Ishikawa (cell line): Measurements from ENCODE around the gene RNF146.

ENCODE experiments used
- CEBPB ChIP-seq: IDR thresholded peaks from 2 replicates; pipeline ENCODE4 v1.6.1; 2012
- CREB1 ChIP-seq: IDR thresholded peaks from 2 replicates; pipeline ENCODE4 v1.6.1; 2012; ENCODE audit warnings: low read depth
- EGR1 ChIP-seq: IDR thresholded peaks from 2 replicates; pipeline ENCODE4 v1.6.1; 2012
- EP300 ChIP-seq: IDR thresholded peaks from 2 replicates; pipeline ENCODE4 v1.6.1; 2012; ENCODE audit warnings: borderline replicate concordance
- FOXM1 ChIP-seq: IDR thresholded peaks from 2 replicates; pipeline ENCODE4 v1.6.1; 2012; ENCODE audit warnings: low read depth, borderline replicate concordance
- NFIC ChIP-seq: IDR thresholded peaks from 2 replicates; pipeline ENCODE4 v1.6.1; 2012
- RAD21 ChIP-seq: IDR thresholded peaks from 2 replicates; pipeline ENCODE4 v1.6.1; 2012; ENCODE audit warnings: low read depth
- TAF1 ChIP-seq: IDR thresholded peaks from 2 replicates; pipeline ENCODE4 v1.6.1; 2012; ENCODE audit warnings: low read depth, mild to moderate bottlenecking
- TCF12 ChIP-seq: IDR thresholded peaks from 2 replicates; pipeline ENCODE4 v1.6.1; 2012; ENCODE audit warnings: low read depth
- TEAD4 ChIP-seq: IDR thresholded peaks from 2 replicates; pipeline ENCODE4 v1.6.1; 2012
- USF1 ChIP-seq: IDR thresholded peaks from 2 replicates; pipeline ENCODE4 v1.6.1; 2012
- YY1 ChIP-seq: IDR thresholded peaks from 2 replicates; pipeline ENCODE4 v1.6.1; 2012; ENCODE audit warnings: low read depth
- ZBTB7A ChIP-seq: IDR thresholded peaks from 2 replicates; pipeline ENCODE4 v1.6.1; 2012; ENCODE audit warnings: low read depth
- TF ChIP-seq, protein P1 (sequence below): IDR thresholded peaks from 2 replicates; pipeline ENCODE4 v1.6.1; 2012
- TF ChIP-seq, protein P2 (sequence below): IDR thresholded peaks from 2 replicates; pipeline ENCODE4 v1.6.1; 2012; ENCODE audit warnings: low read depth, mild to moderate bottlenecking

Gene RNF146

DNA sequence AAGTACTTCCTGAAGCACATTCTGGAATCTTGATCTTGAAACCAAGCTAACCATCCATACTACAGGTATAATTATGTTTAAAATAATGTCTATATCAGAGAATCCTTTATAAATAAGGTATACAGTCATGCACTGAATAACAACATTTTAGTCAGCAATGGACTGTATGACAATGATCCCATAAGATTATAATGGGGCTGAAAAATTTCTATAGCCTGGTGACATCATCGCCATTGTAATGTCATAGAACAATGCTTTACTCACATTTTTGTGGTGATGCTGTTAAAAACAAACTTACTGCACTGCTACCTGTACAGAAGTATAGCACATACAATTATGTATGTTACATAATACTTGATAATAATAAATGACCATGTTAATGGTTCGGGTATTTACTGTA is 31.8 kb downstream of the RNF146 start:
- TF ChIP-seq NFIC: no peak
- no peak for TF ChIP-seq TAF1
- TF ChIP-seq, protein P1, sequence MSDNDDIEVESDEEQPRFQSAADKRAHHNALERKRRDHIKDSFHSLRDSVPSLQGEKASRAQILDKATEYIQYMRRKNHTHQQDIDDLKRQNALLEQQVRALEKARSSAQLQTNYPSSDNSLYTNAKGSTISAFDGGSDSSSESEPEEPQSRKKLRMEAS: no peak
- TF ChIP-seq, protein P2, sequence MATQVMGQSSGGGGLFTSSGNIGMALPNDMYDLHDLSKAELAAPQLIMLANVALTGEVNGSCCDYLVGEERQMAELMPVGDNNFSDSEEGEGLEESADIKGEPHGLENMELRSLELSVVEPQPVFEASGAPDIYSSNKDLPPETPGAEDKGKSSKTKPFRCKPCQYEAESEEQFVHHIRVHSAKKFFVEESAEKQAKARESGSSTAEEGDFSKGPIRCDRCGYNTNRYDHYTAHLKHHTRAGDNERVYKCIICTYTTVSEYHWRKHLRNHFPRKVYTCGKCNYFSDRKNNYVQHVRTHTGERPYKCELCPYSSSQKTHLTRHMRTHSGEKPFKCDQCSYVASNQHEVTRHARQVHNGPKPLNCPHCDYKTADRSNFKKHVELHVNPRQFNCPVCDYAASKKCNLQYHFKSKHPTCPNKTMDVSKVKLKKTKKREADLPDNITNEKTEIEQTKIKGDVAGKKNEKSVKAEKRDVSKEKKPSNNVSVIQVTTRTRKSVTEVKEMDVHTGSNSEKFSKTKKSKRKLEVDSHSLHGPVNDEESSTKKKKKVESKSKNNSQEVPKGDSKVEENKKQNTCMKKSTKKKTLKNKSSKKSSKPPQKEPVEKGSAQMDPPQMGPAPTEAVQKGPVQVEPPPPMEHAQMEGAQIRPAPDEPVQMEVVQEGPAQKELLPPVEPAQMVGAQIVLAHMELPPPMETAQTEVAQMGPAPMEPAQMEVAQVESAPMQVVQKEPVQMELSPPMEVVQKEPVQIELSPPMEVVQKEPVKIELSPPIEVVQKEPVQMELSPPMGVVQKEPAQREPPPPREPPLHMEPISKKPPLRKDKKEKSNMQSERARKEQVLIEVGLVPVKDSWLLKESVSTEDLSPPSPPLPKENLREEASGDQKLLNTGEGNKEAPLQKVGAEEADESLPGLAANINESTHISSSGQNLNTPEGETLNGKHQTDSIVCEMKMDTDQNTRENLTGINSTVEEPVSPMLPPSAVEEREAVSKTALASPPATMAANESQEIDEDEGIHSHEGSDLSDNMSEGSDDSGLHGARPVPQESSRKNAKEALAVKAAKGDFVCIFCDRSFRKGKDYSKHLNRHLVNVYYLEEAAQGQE: no peak
- TF ChIP-seq FOXM1: no peak
- TF ChIP-seq CEBPB: no peak

DNA sequence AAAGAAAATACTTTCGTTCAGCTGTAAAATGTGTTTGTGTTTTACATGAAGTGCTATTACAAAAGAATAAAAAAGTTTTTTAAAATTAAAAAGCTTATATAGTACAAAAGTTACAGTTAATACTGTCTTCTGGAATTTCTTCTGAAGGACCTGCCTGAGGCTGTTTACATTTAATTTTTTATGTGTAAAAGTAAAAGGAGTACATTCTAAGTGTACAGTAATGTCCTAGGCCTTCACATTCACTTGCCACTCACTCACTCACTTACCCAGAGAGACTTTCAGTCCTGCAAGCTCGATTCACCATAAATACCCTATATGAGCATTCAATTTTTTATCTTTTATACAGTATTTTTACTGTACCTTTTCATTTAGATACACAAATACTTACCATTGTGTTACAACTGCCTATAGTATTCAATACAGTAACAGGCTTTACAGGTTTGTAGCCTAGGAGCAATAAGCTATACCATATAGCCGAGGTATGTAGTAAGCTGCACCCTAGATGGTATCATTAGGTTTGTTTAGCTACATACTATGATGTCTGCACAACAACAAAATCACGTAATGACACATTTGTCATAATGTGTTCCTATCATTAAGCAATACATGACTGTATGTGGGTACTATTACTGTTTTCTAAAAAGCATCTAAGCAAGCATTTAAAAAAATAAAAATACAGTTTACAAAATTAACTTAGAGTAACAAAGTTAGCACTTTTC is 33.0 kb downstream of the RNF146 start:
- TF ChIP-seq, protein P1: no peak
- TF ChIP-seq CEBPB (no peak), FOXM1 (no peak), CREB1 (no peak), USF1 (no peak), TAF1 (no peak), TEAD4 (no peak), NFIC (no peak), ZBTB7A (no peak), YY1 (no peak), RAD21 (no peak), EGR1 (no peak), TCF12 (no peak), EP300 (no peak)
- TF ChIP-seq, protein P2: no peak

DNA sequence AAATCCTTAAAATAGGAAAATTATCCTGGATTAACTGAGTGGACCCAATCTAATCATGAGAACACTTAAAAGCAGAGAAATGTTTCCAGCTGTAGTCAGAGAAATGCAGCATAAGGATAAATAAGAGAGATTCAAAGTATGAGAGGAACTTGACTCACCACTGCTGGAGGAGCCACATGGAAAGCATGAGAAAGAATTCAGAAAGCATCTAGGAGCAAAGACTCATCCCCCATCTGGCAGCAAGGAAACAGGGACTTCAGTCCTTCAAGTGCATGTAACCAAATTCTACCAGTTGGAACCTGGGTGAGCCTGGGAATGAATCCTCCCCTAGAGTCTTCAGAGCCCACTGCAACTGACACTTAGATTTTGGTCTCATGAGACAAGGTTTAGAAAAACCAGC is 33.7 kb downstream of the RNF146 start:
- no peak for TF ChIP-seq EGR1
- no peak for TF ChIP-seq NFIC
- TF ChIP-seq FOXM1: no peak
- TF ChIP-seq ZBTB7A: no peak
- TF ChIP-seq TEAD4: no peak
- no peak for TF ChIP-seq YY1
- no peak for TF ChIP-seq CEBPB
- no peak for TF ChIP-seq RAD21

- TF ChIP-seq, protein P1: no peak
- TF ChIP-seq TCF12: no peak
- no peak for TF ChIP-seq RAD21
- TF ChIP-seq CEBPB: no peak
- TF ChIP-seq YY1: no peak
- TF ChIP-seq CREB1: no peak
- no peak for TF ChIP-seq TAF1
- TF ChIP-seq FOXM1: no peak
- no peak for TF ChIP-seq EGR1
- no peak for TF ChIP-seq TEAD4
- TF ChIP-seq NFIC: no peak
- no peak for TF ChIP-seq USF1
- no peak for TF ChIP-seq EP300
- TF ChIP-seq, protein P2: no peak
- no peak for TF ChIP-seq ZBTB7A
Observed at GRCh38 chr6:127301199-127301700, 34.6 kb downstream of the RNF146 start.
